T-helper 22 cell (primary cell): Measurements from ENCODE around the gene GUSB.

Experiments
- DNase-seq: peaks from one replicate; pipeline ENCODE4 v3.0.0-alpha.2; 2020; ENCODE audit warnings: low read depth

The GUSB gene

DNA sequence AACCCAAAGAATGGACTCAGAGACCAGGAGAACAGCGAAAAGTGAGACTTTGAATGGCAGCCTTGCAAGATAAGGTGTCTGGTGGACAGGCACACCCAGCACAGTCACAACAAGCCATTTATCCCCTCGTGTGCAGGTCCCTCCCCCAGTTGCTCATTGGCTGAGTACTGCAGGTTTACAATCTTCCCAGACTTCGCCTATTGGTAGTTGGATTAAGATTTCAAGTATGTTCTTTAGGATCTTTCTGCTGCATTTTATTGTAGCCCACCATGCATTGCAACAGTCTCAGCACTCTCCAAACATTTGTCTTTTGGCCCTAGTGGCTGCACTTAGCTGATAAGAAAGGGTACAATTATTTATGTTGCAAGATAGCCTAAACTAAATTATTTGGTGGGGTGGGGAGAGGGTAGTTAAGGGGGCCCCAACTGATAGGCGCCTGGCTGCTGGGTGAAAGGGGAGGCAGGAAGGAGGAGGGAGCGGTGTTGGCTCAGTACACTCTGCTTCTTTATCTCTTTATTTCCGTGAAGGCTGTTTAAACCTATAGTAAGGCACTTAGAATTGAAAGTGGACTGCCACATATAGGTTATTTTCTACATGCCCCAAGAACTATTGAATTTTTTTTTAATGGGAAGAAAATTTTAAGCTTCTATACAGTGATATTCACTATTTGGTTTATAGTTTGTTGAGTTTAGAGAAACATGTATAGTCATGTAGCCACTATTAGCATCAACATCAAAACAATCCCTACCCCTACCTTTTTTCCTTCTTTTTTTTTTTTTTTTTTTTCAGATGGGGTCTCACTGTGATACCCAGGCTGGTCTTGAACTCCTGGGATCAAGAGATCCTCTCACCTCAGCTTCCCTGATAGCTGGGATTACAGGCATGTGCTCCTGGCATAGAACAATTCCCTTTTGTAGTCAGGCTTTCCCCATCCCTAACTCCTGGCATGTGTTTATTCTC lies 54.2 kb downstream of the GUSB start:
- no peak for DNase-seq

DNA sequence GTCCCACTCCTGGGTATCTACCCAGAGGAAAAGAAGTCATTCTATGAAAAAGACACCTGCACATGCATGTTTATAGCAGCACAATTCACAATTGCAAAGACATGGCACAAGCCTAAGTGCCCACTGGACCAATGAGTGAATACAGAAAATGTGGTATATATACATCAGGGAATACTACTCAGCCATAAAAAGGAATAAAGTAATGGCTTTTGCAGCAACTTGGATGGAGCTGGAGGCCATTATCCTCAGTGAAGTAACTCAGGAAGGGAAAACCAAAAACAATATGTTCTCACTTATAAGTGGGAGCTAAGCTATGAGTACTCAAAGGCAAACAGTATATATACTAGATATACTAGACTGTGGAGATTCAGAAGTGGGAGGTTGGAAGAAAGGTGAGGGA lies 55.4 kb downstream of the GUSB start:
- no peak for DNase-seq

GRCh38 chr7:65925040-65925439 lies 57.0 kb downstream of the GUSB start:
- DNase-seq: no peak

DNA sequence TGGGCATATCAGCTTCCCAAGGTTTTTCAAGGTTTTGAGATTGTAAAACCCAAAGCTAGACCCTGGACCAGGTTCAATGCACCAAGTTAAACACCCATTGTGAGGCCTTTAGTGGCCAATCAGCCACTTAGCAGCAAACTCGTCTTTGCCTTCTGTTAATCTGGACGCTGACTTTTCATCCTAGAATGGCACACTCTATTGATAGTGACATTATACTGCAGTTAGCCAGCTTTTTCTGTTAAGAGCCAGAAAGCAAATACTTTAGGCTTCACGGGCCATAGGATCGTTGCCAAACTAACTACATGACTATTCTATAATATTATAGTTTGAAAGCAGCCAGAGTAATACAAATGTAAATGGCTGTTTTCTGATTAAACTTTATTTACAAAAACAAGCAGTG lies 57.8 kb downstream of the GUSB start:
- no peak for DNase-seq

DNA sequence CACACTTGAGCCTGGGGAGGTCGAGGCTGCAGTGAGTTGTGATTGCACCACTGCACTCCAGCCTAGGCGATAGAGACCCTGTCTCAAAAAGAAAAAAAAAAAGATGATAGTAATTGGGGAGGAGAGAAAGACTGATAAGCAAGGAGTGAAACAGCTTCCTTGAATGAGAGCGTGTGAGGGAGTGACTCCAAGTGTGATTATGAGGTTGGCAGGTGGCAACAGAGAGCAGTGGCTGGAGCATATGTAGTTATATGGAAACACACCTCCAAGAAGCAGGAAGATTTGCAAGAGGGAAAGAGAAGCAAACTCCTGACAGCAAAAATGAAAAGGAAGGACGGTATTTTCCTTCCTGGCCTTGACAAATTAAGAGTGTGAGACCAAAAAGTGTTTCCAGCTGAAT lies 58.7 kb downstream of the GUSB start:
- no peak for DNase-seq

DNA sequence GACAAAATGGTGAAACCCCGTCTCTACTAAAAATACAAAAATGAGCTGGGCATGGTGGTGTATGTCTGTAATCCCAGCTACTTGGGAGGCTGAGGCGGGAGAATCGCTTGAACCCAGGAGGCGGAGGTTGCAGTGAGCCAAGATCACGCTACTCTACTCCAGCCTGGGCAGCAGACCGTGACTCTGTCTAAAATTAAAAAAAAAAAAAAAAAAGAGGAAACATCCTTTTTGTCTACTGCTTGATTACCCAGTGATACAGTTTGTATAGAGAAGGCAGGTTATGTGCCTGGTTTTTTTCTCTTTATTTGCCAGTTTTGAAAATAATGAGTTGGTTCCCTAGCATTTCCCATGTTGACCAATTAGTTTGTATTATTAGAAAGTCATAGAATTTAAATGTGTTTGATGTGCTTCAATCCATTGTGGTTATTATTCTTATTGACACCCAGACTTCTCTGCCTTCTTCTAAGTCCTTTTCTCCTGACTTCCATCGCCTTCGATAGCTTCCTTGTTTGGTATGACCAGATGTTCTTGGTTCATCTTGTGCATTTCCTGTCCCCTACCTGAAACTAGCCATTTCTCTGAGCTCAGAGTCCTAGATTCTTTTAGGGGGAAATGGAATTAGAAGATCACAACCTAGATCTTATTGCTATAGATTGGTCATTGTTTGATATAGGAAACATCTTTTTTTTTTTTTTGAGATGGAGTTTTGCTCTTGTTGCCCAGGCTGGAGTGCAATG lies 65.9 kb downstream of the GUSB start:
- DNase-seq: no peak

DNA sequence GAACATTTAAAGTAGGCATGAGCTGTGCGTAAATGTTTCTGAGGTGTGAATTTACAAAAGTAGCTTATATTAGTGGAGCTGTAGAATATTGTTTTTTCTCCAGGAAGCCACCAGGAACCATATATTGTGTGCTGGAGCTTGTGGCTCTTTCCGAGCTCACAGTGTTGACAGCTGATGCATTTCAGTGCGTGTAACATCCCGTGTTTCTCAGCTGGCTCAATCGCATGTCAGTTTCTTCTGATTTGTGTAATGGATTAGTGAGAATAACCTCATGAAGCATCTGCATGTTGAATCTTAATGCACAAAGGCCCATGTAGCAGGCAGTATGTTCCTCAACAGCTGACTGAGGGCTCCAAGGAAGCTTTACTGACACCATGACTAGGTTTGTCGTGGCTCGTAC lies 69.8 kb downstream of the GUSB start:
- no peak for DNase-seq
